HepG2 (cell line): Measurements from ENCODE around the gene U2AF2. TPM values are rescaled to one million over a fixed set of nuclear protein-coding genes. Genes with fewer than 3 reads are reported as not detected.

Experiments
- AHDC1 ChIP-seq: sonication (generic); formaldehyde crosslinking; IDR thresholded peaks from 2 replicates; pipeline ENCODE4 v1.5.1; 2020; ENCODE audit warnings: mild to moderate bottlenecking, missing genetic modification reagents, borderline replicate concordance
- FOSL1 ChIP-seq: sonication (generic); formaldehyde crosslinking; IDR thresholded peaks from 2 replicates; pipeline ENCODE4 v1.9.0; 2021; ENCODE audit warnings: missing genetic modification reagents, borderline replicate concordance
- HNRNPLL ChIP-seq: fragments of 200-400 bp; formaldehyde crosslinking; IDR thresholded peaks from 2 replicates; pipeline ENCODE4 v1.6.1; 2017; ENCODE audit warnings: mild to moderate bottlenecking, low read depth, low read length; ENCODE audit not compliant: poor library complexity, severe bottlenecking
- MLLT10 ChIP-seq: sonication (generic); formaldehyde crosslinking; IDR thresholded peaks from 2 replicates; pipeline ENCODE4 v1.4.0; 2020; ENCODE audit warnings: missing genetic modification reagents
- MLXIP ChIP-seq: sonication (generic); formaldehyde crosslinking; IDR thresholded peaks from 2 replicates; pipeline ENCODE4 v1.9.0; 2021; ENCODE audit warnings: missing genetic modification reagents, borderline replicate concordance
- NFYB ChIP-seq: sonication (generic); formaldehyde crosslinking; IDR thresholded peaks from 2 replicates; pipeline ENCODE4 v1.4.0; 2020; ENCODE audit warnings: missing genetic modification reagents
- RARA ChIP-seq: IDR thresholded peaks from 2 replicates; pipeline ENCODE4 v1.6.1; 2016; ENCODE audit warnings: missing genetic modification reagents, missing compliant biosample characterization
- RELA ChIP-seq: sonication (generic); formaldehyde crosslinking; IDR thresholded peaks from 2 replicates; pipeline ENCODE4 v1.4.0; 2020; ENCODE audit warnings: missing genetic modification reagents
- SRSF9 ChIP-seq: fragments of 200-400 bp; formaldehyde crosslinking; IDR thresholded peaks from 2 replicates; pipeline ENCODE4 v1.6.1; 2018; ENCODE audit warnings: borderline replicate concordance, mild to moderate bottlenecking, low read depth, low read length; ENCODE audit not compliant: insufficient read depth, poor library complexity, severe bottlenecking
- ZNF710 ChIP-seq: sonication (generic); formaldehyde crosslinking; IDR thresholded peaks from 2 replicates; pipeline ENCODE4 v1.5.0; 2020; ENCODE audit warnings: mild to moderate bottlenecking, missing genetic modification reagents, borderline replicate concordance
- polyA plus RNA-seq, 8 experiments: library from polyadenylated mRNA; depleted of rRNA in 3 of 8; stranded (reverse) in 7 of 8; unstranded in 1 of 8; fragments of >200 nt; fragmentation: Illumina TruSeq in 4 of 8; extraction: Trizol in 4 of 8; gene quantifications; 2 replicates each; pipeline versions ENCODE4 v1.2.1 to v1.2.3, GENCODE V29; 2011 to 2016; ENCODE audit warnings: low read depth in 4 of 8, missing spikeins in 1 of 8, mixed read lengths in 1 of 8; ENCODE audit not compliant: insufficient read depth in 1 of 8
- total RNA-seq, 5 experiments: library from RNA; depleted of rRNA; stranded (reverse); fragments of >200 nt; fragmentation: Illumina TruSeq; extraction: Trizol; gene quantifications; 2 replicates each; pipeline ENCODE4 v1.2.3, GENCODE V29; 2016; ENCODE audit warnings: low read depth in 1 of 5
- TF ChIP-seq, protein P1 (sequence below): sonication (generic); formaldehyde crosslinking; IDR thresholded peaks from 2 replicates; pipeline ENCODE4 v1.4.0; 2020; ENCODE audit warnings: mild to moderate bottlenecking, missing genetic modification reagents
- TF ChIP-seq, protein P2 (sequence below): sonication (generic); formaldehyde crosslinking; IDR thresholded peaks from 2 replicates; pipeline ENCODE4 v1.8.1; 2023; ENCODE audit warnings: mild to moderate bottlenecking, inconsistent platforms, moderate library complexity, missing genetic modification reagents, borderline replicate concordance

Gene U2AF2
- total and polyA plus RNA-seq, 2 of the 13 experiments (the other 11 are each of a cell fraction or from before 2014, with no cell fraction given) = 84.3 to 124 TPM

- TF ChIP-seq AHDC1 (CRISPR knock-in tag) (peak; percentile 41; the same call in 1 of the 2 replicates), FOSL1 (CRISPR knock-in tag) (0 out of 2 replicates have a peak, but pooled peaks have one; percentile 7), RELA (CRISPR knock-in tag) (no peak), ZNF710 (CRISPR knock-in tag) (no peak), MLXIP (CRISPR knock-in tag) (no peak), SRSF9 (no peak), NFYB (CRISPR knock-in tag) (peak; percentile 36), MLLT10 (CRISPR knock-in tag) (no peak), HNRNPLL (peak; percentile 59), RARA (CRISPR knock-in tag) (no peak)
- TF ChIP-seq, protein P1, sequence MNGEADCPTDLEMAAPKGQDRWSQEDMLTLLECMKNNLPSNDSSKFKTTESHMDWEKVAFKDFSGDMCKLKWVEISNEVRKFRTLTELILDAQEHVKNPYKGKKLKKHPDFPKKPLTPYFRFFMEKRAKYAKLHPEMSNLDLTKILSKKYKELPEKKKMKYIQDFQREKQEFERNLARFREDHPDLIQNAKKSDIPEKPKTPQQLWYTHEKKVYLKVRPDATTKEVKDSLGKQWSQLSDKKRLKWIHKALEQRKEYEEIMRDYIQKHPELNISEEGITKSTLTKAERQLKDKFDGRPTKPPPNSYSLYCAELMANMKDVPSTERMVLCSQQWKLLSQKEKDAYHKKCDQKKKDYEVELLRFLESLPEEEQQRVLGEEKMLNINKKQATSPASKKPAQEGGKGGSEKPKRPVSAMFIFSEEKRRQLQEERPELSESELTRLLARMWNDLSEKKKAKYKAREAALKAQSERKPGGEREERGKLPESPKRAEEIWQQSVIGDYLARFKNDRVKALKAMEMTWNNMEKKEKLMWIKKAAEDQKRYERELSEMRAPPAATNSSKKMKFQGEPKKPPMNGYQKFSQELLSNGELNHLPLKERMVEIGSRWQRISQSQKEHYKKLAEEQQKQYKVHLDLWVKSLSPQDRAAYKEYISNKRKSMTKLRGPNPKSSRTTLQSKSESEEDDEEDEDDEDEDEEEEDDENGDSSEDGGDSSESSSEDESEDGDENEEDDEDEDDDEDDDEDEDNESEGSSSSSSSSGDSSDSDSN = peak; percentile 87
- TF ChIP-seq, protein P2, sequence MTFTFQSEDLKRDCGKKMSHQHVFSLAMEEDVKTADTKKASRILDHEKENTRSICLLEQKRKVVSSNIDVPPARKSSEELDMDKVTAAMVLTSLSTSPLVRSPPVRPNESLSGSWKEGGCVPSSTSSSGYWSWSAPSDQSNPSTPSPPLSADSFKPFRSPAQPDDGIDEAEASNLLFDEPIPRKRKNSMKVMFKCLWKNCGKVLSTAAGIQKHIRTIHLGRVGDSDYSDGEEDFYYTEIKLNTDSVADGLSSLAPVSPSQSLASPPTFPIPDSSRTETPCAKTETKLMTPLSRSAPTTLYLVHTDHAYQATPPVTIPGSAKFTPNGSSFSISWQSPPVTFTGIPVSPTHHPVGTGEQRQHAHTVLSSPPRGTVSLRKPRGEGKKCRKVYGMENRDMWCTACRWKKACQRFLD (CRISPR knock-in tag) = 0 out of 2 replicates have a peak, but pooled peaks have one; percentile 66
Observed at GRCh38 chr19:55640577-55641425, 14.0 kb upstream of the U2AF2 start, which contains the start of gene ZNF580 (continued).
